Jurkat, Clone E6-1 (cell line): Measurements from ENCODE around the gene CAMK1D.
"Not testable (repeated sequence)": the region's sequence is repeated elsewhere in the genome, so short reads cannot be mapped to it uniquely, and the experiment has no call there.

ENCODE experiments used
- DNase-seq: peaks from one replicate; pipeline ENCODE4 v3.0.0-alpha.2; 2011; ENCODE audit warnings: low read depth, low spot score
- H3K4me3 ChIP-seq: 2 replicates; pipeline ENCODE4 v1.5.1; 2011; ENCODE audit warnings: mild to moderate bottlenecking, low read length, control low read depth, moderate library complexity

Gene CAMK1D

DNA sequence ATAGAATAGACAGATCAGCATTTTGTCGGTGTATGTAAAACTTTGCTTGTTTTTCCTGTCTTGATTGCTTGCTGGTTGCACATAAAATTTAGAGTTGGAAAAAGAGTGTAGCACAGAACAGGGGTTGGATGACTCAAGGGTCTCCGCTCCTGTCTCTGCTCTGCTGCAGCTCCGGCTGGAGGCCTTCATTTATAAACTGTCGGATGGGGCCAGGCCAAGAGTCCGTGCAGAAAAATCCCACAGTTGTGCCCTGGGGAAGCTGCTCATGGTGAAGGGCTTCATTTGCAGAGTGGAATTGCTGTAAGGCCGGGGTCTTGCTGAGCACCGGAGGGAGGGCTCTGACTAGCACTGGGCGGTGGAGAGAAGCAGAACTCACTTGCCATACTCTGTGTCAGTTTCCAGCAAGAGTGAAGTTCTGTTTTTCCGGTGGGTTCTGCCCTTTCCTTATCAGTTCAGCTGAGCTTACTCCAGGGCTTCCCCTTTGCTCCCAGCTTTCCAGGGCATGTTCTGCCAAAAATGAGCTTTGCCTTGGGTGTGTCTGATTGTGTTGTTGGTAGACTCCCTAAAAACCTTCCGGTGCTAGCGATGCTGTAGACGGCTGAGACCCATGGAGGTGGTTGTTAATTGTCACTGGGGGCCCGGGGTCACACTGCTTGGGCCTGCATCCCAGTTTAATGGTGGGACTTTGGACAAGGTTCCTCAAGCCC lies 67.2 kb downstream of the CAMK1D start:
- H3K4me3 ChIP-seq = no peak overlapping the region
- no peak for DNase-seq

- no peak overlapping the region for H3K4me3 ChIP-seq
- DNase-seq = no peak
These were observed 68.0 kb downstream of the CAMK1D start for GRCh38 chr10:12417331-12417730.

- no peak overlapping the region for H3K4me3 ChIP-seq
- DNase-seq = no peak
These were observed 68.7 kb downstream of the CAMK1D start for GRCh38 chr10:12418000-12418399.

DNA sequence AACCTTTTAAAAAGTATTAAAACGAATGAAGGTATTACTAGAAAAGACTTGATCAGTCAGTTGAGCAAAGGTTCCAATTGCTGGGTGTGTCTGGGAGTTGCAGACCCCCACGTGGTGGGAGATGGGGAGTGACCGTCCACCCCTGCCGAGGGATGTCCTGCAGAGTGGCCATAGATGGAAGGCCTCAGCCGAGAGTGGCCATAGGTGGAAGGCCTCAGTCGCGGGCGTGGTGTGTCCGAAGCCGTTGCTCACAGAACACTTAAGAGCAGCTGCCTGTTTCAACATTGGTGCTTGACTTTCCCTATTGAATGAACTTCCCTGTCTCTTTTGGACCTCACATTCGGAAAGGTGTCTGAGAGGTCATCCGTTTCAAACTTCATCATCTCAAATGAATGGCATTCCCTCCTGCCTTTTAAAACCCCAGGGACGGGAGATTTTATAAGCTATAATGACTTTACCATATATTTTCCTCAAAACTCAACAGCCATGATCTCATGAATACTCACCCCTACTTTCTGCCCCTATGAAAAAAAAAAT lies 69.4 kb downstream of the CAMK1D start:
- DNase-seq = no peak

GRCh38 chr10:12419262-12419847 lies 70.0 kb downstream of the CAMK1D start:
- DNase-seq = no peak
- no peak overlapping the region for H3K4me3 ChIP-seq

More for the DNA sequence above, 69.4 kb downstream of the CAMK1D start:
- no peak overlapping the region for H3K4me3 ChIP-seq

DNA sequence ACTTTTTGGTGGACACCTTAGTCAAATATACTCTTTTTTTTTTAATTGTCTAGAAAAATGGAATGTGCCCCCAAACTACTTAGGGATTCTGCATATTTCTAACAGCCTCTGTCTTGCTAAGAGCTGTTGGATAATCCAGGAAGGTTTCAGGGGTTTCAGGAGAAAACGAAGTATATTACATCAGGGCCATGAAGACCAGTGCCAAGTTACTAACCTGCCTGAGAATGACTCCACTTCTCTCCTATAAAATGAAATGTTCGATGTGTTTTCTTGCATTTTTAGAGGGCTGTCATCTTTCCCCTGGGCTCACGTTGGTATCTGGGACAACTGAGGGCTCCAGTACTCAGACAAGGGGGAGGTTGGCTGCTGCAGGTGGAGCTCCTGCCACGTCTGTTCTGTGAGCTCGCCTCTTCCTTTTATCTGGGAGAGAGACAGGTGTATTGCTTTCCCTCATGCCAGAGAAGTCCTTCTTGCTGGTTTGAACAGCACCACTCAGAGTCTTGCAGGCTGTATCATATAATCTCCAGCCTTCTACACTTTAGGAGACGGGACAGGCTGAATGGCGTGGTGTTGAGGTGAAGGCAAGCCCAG lies 71.3 kb downstream of the CAMK1D start:
- DNase-seq = no peak
- H3K4me3 ChIP-seq = no peak overlapping the region

GRCh38 chr10:12422189-12422588 lies 72.8 kb downstream of the CAMK1D start:
- no peak for DNase-seq
- no peak overlapping the region for H3K4me3 ChIP-seq

DNA sequence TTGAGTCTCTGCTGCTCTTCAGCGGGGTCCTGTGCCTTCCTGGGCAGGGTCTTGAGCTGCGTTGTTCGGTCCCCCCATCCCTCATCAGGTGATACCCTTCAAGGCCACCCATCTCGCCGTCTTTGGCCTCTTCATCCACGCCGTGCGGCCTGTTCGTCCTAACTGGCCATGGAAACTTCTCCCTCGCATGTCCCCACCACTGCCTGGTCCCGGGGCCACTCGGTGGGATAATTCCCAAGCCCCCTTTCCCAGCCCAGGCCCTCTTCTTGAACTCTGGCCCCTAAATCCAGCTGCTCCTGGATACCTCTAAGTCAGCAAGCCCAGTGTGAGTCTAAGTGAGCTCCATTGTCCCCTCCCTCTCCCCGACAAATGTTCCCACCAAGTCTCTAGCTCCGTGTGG lies 74.5 kb downstream of the CAMK1D start:
- H3K4me3 ChIP-seq = no peak overlapping the region
- no peak for DNase-seq

DNA sequence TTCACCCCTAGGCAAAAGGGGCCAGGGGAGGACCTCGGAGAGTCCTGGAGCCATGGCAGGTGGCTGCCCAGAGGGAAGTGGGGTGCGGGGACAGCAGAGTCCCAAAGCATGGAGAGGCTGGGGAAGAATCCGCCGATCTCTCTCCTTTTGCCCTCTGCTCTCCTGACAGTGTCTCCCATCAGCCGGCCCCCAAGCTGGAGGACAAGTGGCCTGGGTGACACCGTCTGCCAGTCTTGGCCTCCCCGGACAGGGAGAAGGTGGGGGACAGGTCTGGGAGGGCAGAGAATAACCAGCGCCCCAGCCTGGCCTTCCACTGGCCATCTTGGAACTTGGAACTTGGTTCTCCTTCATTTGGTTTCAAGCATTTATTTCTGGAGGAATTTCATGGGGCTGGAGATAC lies 77.9 kb downstream of the CAMK1D start:
- no peak overlapping the region for H3K4me3 ChIP-seq
- no peak for DNase-seq

DNA sequence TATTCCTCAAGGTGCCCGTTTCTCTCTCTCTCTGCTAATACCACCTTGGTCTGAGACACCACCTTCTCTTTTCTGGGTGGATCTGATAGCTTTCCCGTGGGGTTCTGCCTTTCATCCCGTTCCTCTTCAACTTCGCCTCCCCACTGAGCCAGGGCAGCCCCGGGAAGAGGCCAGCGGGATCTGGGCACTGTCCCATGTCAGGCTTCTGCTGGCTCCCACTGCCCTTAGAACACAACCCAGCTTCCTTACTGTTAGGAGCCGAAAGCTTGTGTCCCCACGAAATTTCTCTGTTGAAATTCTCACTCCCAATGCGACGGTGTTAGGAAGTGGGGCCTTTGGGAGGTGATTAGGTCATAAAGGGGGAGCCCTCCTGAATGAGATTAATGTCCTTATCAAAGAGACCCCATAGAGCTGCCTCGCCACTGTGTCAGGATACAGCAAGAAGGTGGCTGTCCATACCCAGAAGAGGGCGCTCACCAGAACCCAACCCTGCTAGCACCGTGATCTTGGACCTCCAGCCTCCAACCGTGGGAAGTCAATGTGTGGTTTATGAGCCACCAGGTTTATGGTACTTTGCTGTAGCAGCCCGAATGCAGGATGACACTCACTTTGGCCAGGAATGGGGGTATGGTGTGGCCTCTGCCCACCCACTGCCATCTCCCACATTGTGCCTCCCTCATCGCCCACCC lies 79.2 kb downstream of the CAMK1D start:
- no peak overlapping the region for H3K4me3 ChIP-seq
- no peak for DNase-seq

DNA sequence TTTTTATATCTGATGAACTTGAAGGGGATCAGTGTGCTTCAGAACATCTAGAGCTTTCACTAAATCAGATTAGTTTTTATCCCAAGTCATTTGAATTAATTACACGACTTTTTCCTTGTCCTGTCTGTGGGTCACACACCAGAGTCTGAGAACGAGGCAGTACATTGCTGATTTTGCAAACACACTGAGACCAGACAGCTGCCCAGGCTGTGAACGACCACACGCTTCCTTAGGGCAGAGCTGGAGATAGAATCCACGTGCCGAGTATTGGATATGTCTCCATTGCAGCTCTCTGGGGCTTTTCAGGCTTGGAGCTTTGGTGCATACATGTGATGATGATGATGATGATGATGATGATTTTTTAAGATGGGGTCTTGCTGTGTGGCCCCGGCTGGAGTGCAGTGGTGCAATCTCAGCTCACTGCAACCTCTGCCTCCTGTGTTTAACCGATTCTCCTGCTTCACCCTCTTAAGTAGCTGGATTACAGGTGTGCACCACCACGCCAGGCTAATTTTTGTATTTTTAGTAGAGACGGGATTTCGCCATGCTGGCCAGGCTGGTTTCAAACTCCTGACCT lies 81.1 kb downstream of the CAMK1D start:
- no peak for DNase-seq
- H3K4me3 ChIP-seq = no peak overlapping the region

- H3K4me3 ChIP-seq = no peak overlapping the region
- DNase-seq = no peak
These were observed 82.1 kb downstream of the CAMK1D start for GRCh38 chr10:12431151-12432101.

DNA sequence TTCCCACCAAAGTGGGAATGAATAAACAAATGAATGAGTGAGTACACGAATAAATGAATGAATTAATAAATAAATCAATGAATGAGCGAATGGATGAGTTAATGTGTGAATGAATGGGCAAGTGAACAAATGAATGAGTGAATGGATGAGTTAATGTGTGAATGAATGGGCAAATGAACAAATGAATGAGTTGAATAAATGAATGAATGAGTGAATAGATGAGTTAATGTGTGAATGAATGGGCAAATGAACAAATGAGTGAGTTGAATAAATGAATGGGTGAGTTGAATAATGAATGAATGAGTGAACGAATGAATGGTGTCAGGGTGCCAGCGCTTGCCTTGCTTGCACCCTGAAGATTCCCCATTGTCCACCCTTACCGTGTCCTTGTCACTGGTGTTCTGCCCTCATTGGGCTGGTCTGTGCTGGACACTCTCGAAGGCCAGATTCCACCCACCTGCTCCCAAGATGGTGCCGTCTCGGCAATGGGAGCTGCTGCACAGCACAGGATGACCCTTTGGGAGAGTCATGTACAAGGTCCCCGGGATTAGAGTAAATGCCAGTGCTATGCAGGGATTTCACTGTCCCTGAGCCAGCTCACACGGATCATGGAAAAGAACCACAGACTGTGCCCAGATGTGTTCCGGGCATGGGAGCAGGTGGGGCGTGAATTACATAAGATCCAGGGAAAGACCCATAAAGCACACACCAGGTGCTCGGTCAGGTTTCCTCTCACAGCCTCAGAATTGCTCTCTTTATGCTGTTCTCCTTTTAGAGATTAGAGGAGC lies 83.2 kb downstream of the CAMK1D start:
- no peak overlapping the region for H3K4me3 ChIP-seq
- DNase-seq = no peak

DNA sequence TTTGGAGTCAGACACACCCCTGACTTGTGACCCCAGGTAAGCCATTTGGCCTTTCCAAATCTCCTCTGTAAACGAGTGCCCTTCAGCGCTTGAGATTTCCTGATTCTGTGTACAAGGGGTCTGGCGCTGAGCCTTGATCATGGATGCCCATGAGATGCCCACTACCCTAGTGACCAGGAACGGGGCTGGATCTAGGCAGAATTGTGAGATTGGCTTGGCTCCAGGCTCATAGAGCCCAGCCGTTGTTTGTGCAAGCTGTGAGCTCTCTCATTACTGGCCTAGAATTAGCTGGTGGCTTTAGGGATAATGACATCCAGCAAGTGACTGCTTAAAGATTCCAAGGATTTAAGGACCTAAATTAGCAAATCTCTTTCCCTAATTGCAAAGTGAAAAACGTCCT lies 84.9 kb downstream of the CAMK1D start:
- no peak for DNase-seq

GRCh38 chr10:12434677-12435076 lies 85.3 kb downstream of the CAMK1D start:
- DNase-seq, H3K4me3 ChIP-seq: not testable (repeated sequence)

More for the DNA sequence above, 84.9 kb downstream of the CAMK1D start:
- no peak overlapping the region for H3K4me3 ChIP-seq

DNA sequence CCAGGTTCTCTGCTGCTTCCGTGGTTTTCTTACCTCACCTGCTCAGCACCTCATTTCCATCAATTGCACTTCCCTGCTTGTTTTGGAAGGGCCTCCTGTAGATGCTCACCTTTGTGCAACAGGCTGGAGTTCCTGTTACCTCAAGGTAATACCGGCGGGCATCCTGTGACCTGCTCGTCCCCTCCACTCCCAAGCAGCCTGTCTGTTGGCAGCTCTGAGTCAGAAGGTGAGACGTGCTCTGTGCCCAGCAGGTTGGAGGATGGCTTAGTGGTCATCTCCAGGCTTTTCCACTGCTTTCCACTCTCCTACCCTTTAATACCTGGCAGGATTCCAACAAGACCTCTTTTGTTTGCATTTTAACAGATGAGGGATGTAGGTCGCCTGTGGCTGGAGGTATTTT lies 86.0 kb downstream of the CAMK1D start:
- no peak for DNase-seq
- H3K4me3 ChIP-seq = no peak overlapping the region

DNA sequence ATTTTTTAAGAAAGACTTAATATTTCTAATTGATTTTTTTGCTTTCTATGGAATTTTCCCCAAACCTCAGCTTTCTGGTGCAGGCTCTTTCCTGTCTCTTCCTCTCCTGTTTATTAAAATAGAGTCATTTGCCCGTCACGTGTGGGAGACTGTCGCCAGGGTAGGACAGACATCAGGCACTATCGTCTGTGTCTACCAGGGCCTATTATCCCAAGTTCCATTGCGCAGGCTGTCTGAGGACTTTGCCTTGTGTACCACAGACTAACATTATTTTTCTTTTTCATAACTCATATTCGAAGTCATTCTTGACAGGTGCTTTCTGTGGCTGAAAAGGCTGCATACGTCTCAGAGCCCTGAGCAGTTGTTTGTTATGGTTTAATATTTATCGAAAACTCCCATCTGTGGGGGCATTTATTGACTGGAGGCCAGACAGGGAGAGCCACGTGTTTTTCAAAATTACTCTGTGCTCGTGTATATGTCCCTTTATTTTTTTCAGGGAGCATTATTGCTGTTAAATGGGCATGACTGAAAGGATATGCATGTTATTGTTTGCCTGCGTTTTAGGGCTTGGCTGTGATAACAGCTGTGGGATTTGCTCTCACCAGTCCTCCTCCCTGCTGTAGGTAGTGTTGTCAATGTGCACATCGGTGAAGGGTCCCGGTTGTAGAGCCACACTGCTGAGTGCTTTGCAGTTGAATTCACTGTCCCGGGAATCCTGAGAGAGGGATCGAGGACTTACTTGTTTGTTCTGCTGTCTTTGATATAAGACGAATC lies 89.8 kb downstream of the CAMK1D start:
- no peak overlapping the region for H3K4me3 ChIP-seq
- DNase-seq = no peak
